CD4-positive, alpha-beta T cell treated with Interleukin-6 at 100 ng/mL for 8 hours (primary cell): Measurements from ENCODE around the gene ATF5.

Source experiments
- DNase-seq: peaks from one replicate; pipeline ENCODE4 v3.0.0-alpha.2; 2020; ENCODE audit warnings: mixed read lengths, low spot score

Gene ATF5

DNA sequence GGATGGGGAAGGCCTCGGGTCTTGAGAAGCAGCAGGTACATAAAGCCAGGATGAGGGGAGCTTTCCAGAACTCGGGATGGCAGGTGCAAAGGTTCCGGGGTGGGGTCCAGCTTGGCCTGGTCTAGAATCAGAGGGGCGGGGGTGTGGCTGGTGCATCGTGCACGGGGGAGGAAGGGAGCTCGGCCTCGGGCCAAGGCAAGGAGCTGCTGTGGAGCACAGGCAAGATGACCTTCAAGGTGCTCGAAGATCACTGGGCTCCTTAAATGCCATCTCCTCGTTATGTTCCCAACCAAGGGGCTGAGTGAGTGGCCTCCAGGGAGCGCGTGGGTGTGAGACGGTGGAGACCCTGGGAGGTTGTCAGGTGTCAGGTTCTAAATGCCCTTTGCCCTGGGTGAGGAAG, 48.1 kb downstream of the ATF5 start:
- DNase-seq: no peak

DNA sequence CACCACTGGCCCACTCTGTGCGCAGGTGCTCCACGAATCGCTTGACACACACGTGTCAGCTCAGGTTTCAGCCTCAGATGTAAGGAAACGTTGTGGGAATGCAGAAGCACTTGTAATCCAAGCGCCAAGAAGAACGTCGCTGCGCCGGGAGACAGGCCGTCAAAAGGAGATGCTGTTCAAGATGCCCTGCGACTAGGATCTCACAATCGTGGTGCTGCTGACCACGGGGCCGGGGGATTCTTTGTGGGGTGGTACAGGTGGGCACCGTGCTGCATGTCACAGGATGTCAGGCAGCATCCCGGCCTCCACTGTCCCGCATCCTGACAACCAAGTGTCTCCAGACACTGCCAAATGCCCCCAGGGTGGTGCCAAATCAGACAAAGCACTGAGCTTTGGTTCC, 48.9 kb downstream of the ATF5 start:
- DNase-seq: no peak

GRCh38 chr19:49978324-49978723, 49.3 kb downstream of the ATF5 start:
- DNase-seq: no peak

DNA sequence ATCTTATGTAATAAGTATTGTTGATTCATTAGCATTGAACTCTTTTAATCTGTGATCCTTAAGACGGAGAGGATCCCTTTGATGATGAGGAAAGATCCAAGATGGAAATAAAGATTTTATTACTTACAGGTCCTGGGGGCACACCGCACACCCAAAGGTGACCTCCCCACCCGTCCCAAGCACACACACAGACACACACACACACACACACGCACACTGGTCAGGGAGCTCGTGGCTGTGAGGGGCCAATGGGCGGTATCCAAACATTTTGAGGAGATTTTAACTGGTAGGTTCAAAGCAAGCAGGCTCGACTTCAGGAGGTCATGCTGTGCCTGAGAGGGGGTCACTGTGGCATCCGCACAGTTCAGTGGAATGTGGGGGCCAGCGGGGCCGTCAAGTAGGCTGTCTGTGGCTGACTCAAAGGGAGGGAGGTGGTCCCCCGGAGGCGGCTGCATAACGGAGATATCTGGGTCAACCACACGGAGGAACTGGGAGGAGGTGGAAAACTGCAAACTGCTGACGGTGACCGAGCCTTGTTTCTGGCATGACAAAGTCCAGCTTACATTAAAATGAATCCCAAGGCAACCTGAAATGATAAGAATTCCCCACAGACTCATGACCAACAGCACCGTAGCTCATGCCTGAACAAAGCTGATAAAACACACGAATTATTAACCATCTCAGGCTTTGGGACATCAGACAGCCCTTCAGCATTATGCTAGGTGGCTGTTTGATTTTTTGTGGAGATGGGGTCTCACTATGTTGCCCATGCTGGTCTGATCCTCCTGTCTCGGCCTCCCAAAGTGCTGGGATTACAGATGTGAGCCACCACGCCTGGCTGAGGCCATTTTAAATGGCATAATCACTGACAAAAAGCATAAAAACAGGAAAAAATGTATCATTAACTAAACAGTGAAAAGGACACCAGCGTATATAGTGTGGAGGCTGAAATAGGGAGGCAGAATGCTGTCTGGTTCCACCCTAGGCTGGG, 52.9 kb downstream of the ATF5 start:
- no peak for DNase-seq
